AG09319 (cell line): Measurements from ENCODE around the gene GALNT1.

Experiments
- DNase-seq: peaks from one replicate; pipeline ENCODE4 v3.0.0-alpha.2; 2010; ENCODE audit warnings: low read depth; ENCODE audit errors: extremely low read depth
- CTCF ChIP-seq: IDR thresholded peaks from 2 replicates; pipeline ENCODE4 v1.5.1; 2011; ENCODE audit warnings: low read depth, mild to moderate bottlenecking, inconsistent platforms, low read length, moderate library complexity

GALNT1 gene

GRCh38 chr18:35689728-35690127 is 108.2 kb downstream of the GALNT1 start:
- no peak for DNase-seq
- no peak for TF ChIP-seq CTCF

GRCh38 chr18:35691625-35692024 is 110.1 kb downstream of the GALNT1 start:
- no peak for DNase-seq
- TF ChIP-seq CTCF: no peak

GRCh38 chr18:35692866-35693265 is 111.3 kb downstream of the GALNT1 start:
- no peak for DNase-seq

GRCh38 chr18:35693829-35694228 is 112.3 kb downstream of the GALNT1 start:
- no peak for TF ChIP-seq CTCF
- no peak for DNase-seq

More at GRCh38 chr18:35692866-35693265, 111.3 kb downstream of the GALNT1 start:
- TF ChIP-seq CTCF: no peak

GRCh38 chr18:35694808-35695207 is 113.3 kb downstream of the GALNT1 start:
- no peak for TF ChIP-seq CTCF
- DNase-seq: no peak

- no peak for TF ChIP-seq CTCF
- no peak for DNase-seq
These were observed 113.8 kb downstream of the GALNT1 start for GRCh38 chr18:35695384-35695783.

GRCh38 chr18:35695803-35696202 is 114.3 kb downstream of the GALNT1 start:
- no peak for TF ChIP-seq CTCF
- no peak for DNase-seq
